IPS-18a (cell line): ENCODE results near the gene CYB561D1.
"Not testable (repeated sequence)": the region's sequence is repeated elsewhere in the genome, so short reads cannot be mapped to it uniquely, and the experiment has no call there.

Experiments
- H3K27ac ChIP-seq: one replicate; pipeline ENCODE4 v1.5.1; 2013; ENCODE audit warnings: low read length
- H3K27me3 ChIP-seq: one replicate; pipeline ENCODE4 v1.6.1; 2013; ENCODE audit warnings: mild to moderate bottlenecking, low read length; ENCODE audit not compliant: control insufficient read depth, insufficient read depth
- H3K36me3 ChIP-seq: one replicate; pipeline ENCODE4 v1.6.1; 2013; ENCODE audit warnings: low read depth, low read length; ENCODE audit not compliant: control insufficient read depth
- H3K4me1 ChIP-seq: one replicate; pipeline ENCODE4 v1.6.1; 2013; ENCODE audit warnings: low read depth, low read length; ENCODE audit not compliant: control insufficient read depth
- H3K4me3 ChIP-seq: one replicate; pipeline ENCODE4 v1.5.1; 2013; ENCODE audit warnings: low read length
- H3K9ac ChIP-seq: one replicate; pipeline ENCODE4 v1.6.1; 2013; ENCODE audit warnings: mild to moderate bottlenecking, low read length, moderate library complexity
- H3K9me3 ChIP-seq: one replicate; pipeline ENCODE4 v1.6.1; 2013; ENCODE audit warnings: low read depth, low read length; ENCODE audit not compliant: control insufficient read depth

The CYB561D1 gene

GRCh38 chr1:109493805-109494539 is at the start of gene CYB561D1:
TSS of gene CYB561D1 (plus strand) at chr1:109494094. CDS start at chr1:109494140, 46 bp downstream.
- no peaks in the 10 kb centered on the region for H3K27me3 ChIP-seq
- no peak within 1 kb of the TSS for H3K27ac ChIP-seq
- H3K9ac ChIP-seq, result peak within 1 kb of the TSS; percentile 27
- H3K4me1 ChIP-seq, result peaks cover 13% of the 10 kb centered on the region
- H3K9me3 ChIP-seq, result no peaks in the 10 kb centered on the region
- peak within 1 kb of the TSS; percentile 83 for H3K4me3 ChIP-seq
- H3K36me3 ChIP-seq, result peaks cover 8% of the 10 kb centered on the region

- no peak overlapping the region for H3K4me3 ChIP-seq
- H3K27me3 ChIP-seq, result no peaks in the 10 kb centered on the region
- no peak overlapping the region for H3K27ac ChIP-seq
- no peaks in the 10 kb centered on the region for H3K9me3 ChIP-seq
- no peak overlapping the region for H3K9ac ChIP-seq
- H3K36me3 ChIP-seq, result no peaks in the 10 kb centered on the region
- no peaks in the 10 kb centered on the region for H3K4me1 ChIP-seq
Observed at GRCh38 chr1:109444346-109444745, 49.5 kb upstream of the CYB561D1 start.

GRCh38 chr1:109445949-109446695 is 47.8 kb upstream of the CYB561D1 start:
- H3K4me3 ChIP-seq, H3K9me3 ChIP-seq, H3K27ac ChIP-seq, H3K4me1 ChIP-seq, H3K36me3 ChIP-seq, H3K9ac ChIP-seq, H3K27me3 ChIP-seq: not testable (repeated sequence)

- no peak overlapping the region for H3K9ac ChIP-seq
- H3K27ac ChIP-seq, result no peak overlapping the region
- no peaks in the 10 kb centered on the region for H3K27me3 ChIP-seq
Observed at GRCh38 chr1:109447524-109447923, 46.4 kb upstream of the CYB561D1 start.

GRCh38 chr1:109454497-109455133 is 39.3 kb upstream of the CYB561D1 start:
- Histone ChIP-seq H3K4me1 (no peaks in the 10 kb centered on the region), H3K27ac (no peak overlapping the region), H3K27me3 (no peaks in the 10 kb centered on the region), H3K4me3 (no peak overlapping the region), H3K9me3 (peaks cover 14% of the 10 kb centered on the region), H3K36me3 (no peaks in the 10 kb centered on the region), H3K9ac (no peak overlapping the region)

More at GRCh38 chr1:109447524-109447923, 46.4 kb upstream of the CYB561D1 start:
- Histone ChIP-seq H3K9me3 (no peaks in the 10 kb centered on the region), H3K36me3 (no peaks in the 10 kb centered on the region), H3K4me1 (no peaks in the 10 kb centered on the region), H3K4me3 (no peak overlapping the region)

GRCh38 chr1:109457819-109458218 is 36.1 kb upstream of the CYB561D1 start:
- Histone ChIP-seq H3K4me1 (no peaks in the 10 kb centered on the region), H3K9me3 (peaks cover 14% of the 10 kb centered on the region), H3K4me3 (no peak overlapping the region), H3K27me3 (no peaks in the 10 kb centered on the region), H3K9ac (no peak overlapping the region), H3K36me3 (no peaks in the 10 kb centered on the region), H3K27ac (no peak overlapping the region)

- no peak overlapping the region for H3K27ac ChIP-seq
- H3K9me3 ChIP-seq, result no peaks in the 10 kb centered on the region
- H3K36me3 ChIP-seq, result no peaks in the 10 kb centered on the region
- peaks cover 69% of the 10 kb centered on the region for H3K27me3 ChIP-seq
- H3K4me1 ChIP-seq, result peaks cover 7% of the 10 kb centered on the region
- peak overlapping the region; percentile 54 for H3K4me3 ChIP-seq
- H3K9ac ChIP-seq, result peak overlapping the region; percentile 25
Observed at GRCh38 chr1:109466125-109466451, 27.8 kb upstream of the CYB561D1 start.

- Histone ChIP-seq H3K9me3 (no peaks in the 10 kb centered on the region), H3K36me3 (no peaks in the 10 kb centered on the region), H3K27me3 (peaks cover 69% of the 10 kb centered on the region), H3K4me3 (peak within 1 kb of the TSS; percentile 57), H3K27ac (no peak within 1 kb of the TSS), H3K4me1 (peaks cover 7% of the 10 kb centered on the region), H3K9ac (peak within 1 kb of the TSS; percentile 25)
Observed at GRCh38 chr1:109466452-109467300, 27.2 kb upstream of the CYB561D1 start, which contains the start of gene SYPL2. TSS of gene SYPL2 (plus strand) at chr1:109466546. CDS start at chr1:109466844, 298 bp downstream.

GRCh38 chr1:109467301-109467777 is 26.6 kb upstream of the CYB561D1 start:
- H3K27ac ChIP-seq, result no peak overlapping the region
- no peaks in the 10 kb centered on the region for H3K36me3 ChIP-seq
- H3K9me3 ChIP-seq, result no peaks in the 10 kb centered on the region
- peak overlapping the region; percentile 57 for H3K4me3 ChIP-seq
- H3K27me3 ChIP-seq, result peaks cover 69% of the 10 kb centered on the region
- H3K9ac ChIP-seq, result no peak overlapping the region
- peaks cover 7% of the 10 kb centered on the region for H3K4me1 ChIP-seq

- Histone ChIP-seq H3K4me3 (no peak overlapping the region), H3K9ac (no peak overlapping the region), H3K27ac (no peak overlapping the region), H3K9me3 (no peaks in the 10 kb centered on the region), H3K36me3 (no peaks in the 10 kb centered on the region), H3K4me1 (peaks cover 7% of the 10 kb centered on the region), H3K27me3 (peaks cover 69% of the 10 kb centered on the region)
Observed at GRCh38 chr1:109468061-109468460, 25.8 kb upstream of the CYB561D1 start.

GRCh38 chr1:109468903-109469302 is 25.0 kb upstream of the CYB561D1 start:
- H3K27ac ChIP-seq, result no peak overlapping the region
- peaks cover 64% of the 10 kb centered on the region for H3K27me3 ChIP-seq

More at GRCh38 chr1:109468903-109469302, 25.0 kb upstream of the CYB561D1 start:
- no peaks in the 10 kb centered on the region for H3K36me3 ChIP-seq
- H3K4me3 ChIP-seq, result no peak overlapping the region
- H3K9me3 ChIP-seq, result no peaks in the 10 kb centered on the region
- H3K9ac ChIP-seq, result no peak overlapping the region
- H3K4me1 ChIP-seq, result peaks cover 7% of the 10 kb centered on the region
